ENCODE data around the gene CFLAR.

CFLAR gene

GRCh38 chr2:201156640-201157039 is 40.7 kb downstream of the CFLAR start:
- no peaks in the 10 kb centered on the region for H3K79me2 ChIP-seq (ENCODE audit: insufficient read depth, low read length)
- no peaks in the 10 kb centered on the region for H3F3A ChIP-seq (ENCODE audit: insufficient read depth)
- no peak overlapping the region for H3K27ac ChIP-seq (ENCODE audit: low read depth, low read length)
- no peaks in the 10 kb centered on the region for H3K9me2 ChIP-seq (replicated peaks; ENCODE audit: insufficient read depth, low read length)
- H3K4me3 ChIP-seq (ENCODE audit: insufficient read depth, low read length, poor library complexity, severe bottlenecking), result no peak overlapping the region
- no peak for TF ChIP-seq CTCF (IDR thresholded peaks at IDR 0.05; ENCODE audit: insufficient read depth, low read length, poor library complexity, severe bottlenecking)
- TF ChIP-seq EZH2phosphoT487 (conservative IDR thresholded peaks at IDR 0.05; ENCODE audit: low read length), result no peak
- H4K20me1 ChIP-seq (ENCODE audit: low read depth, low read length), result no peaks in the 10 kb centered on the region
- no peaks in the 10 kb centered on the region for H3K9me3 ChIP-seq (ENCODE audit: insufficient read depth, low read length)
- H3K4me2 ChIP-seq (ENCODE audit: low read depth, low read length, poor library complexity, severe bottlenecking), result no peak overlapping the region
- no peaks in the 10 kb centered on the region for H3K27me3 ChIP-seq (ENCODE audit: low read length)
- H3K9ac ChIP-seq (ENCODE audit: low read length), result no peak overlapping the region
- no peak overlapping the region for H2AFZ ChIP-seq (ENCODE audit: low read depth, low read length, severe bottlenecking)
- H3K36me3 ChIP-seq (ENCODE audit: low read length), result no peaks in the 10 kb centered on the region

DNA sequence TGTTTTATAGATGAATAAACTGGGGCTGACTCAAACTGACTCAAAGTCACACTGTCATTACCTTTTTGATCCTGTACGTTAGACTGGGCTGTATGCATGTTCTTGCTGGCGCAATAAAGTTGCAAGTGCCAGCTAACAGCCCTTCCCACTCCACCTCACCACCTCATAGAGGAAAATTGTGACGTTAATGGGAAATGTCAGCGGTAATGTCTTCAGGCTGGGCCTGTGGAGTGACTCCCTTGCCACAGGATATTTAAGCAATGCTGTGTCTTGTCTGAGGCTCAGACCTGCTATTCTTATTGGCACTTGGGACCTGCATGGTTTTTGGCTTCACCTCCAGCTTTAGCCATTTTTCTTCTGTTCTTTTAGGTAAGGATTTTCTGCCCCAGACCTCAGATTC is 41.7 kb downstream of the CFLAR start:
- H3K4me2 ChIP-seq (ENCODE audit: low read depth, low read length, poor library complexity, severe bottlenecking), result no peak overlapping the region

DNA sequence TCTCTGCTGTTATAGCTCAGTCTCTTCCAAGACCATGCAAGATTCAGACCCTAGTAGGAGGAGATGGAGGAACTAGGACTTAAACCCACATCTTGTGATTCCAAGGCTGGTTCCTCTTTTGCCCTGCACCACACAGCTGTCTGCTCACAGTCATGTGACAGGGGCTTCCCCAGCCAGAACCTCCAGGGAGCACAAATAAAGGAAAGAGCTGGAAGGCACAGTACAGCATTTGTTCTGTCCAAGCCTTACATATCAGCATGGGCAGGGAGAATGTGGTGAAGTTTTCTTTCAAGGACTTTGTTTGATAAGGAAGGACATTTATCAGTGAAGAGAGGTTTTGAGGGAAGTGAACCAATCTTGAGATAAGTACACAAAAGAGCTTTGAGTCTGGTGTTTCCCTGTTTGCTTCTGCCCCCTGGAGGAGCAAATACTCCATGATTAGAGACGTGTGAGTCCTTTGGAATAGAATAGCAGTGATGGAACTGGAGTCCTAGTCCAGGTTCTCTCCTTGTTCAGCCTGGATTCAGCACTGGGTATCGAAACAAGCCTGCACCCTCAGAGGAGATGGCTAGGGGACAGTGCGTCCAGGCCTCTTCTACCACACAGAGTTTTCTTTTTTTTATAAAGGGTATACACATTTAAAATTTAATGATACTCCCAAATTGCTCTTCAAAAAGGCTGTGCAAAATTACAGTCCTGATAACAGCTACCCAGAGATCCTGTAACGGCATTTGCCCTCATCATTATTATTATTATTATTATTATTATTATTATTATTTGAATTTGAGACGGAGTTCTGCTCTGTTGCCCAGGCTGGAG is 42.4 kb downstream of the CFLAR start:
- H3K79me2 ChIP-seq (ENCODE audit: insufficient read depth, low read length), result no peaks in the 10 kb centered on the region
- H3K9me3 ChIP-seq (ENCODE audit: insufficient read depth, low read length), result no peaks in the 10 kb centered on the region
- no peaks in the 10 kb centered on the region for H4K20me1 ChIP-seq (ENCODE audit: low read depth, low read length)
- H3K4me2 ChIP-seq (ENCODE audit: low read depth, low read length, poor library complexity, severe bottlenecking), result peak overlapping the region; percentile 21
- no peaks in the 10 kb centered on the region for H3K27me3 ChIP-seq (ENCODE audit: low read length)
- no peak overlapping the region for H3K4me3 ChIP-seq (ENCODE audit: insufficient read depth, low read length, poor library complexity, severe bottlenecking)
- no peaks in the 10 kb centered on the region for H3F3A ChIP-seq (ENCODE audit: insufficient read depth)
- no peaks in the 10 kb centered on the region for H3K9me2 ChIP-seq (replicated peaks; ENCODE audit: insufficient read depth, low read length)
- TF ChIP-seq CTCF (IDR thresholded peaks at IDR 0.05; ENCODE audit: insufficient read depth, low read length, poor library complexity, severe bottlenecking) (peak; percentile 30), EZH2phosphoT487 (conservative IDR thresholded peaks at IDR 0.05; ENCODE audit: low read length) (no peak)
- H3K9ac ChIP-seq (ENCODE audit: low read length), result no peak overlapping the region
- no peak overlapping the region for H3K27ac ChIP-seq (ENCODE audit: low read depth, low read length)
- peak overlapping the region; percentile 71 for H2AFZ ChIP-seq (ENCODE audit: low read depth, low read length, severe bottlenecking)
- no peaks in the 10 kb centered on the region for H3K36me3 ChIP-seq (ENCODE audit: low read length)

More for the DNA sequence above, 41.7 kb downstream of the CFLAR start:
- Histone ChIP-seq H3K27me3 (ENCODE audit: low read length) (no peaks in the 10 kb centered on the region), H3K27ac (ENCODE audit: low read depth, low read length) (no peak overlapping the region), H3F3A (ENCODE audit: insufficient read depth) (no peaks in the 10 kb centered on the region), H3K9me2 (replicated peaks; ENCODE audit: insufficient read depth, low read length) (no peaks in the 10 kb centered on the region), H3K79me2 (ENCODE audit: insufficient read depth, low read length) (no peaks in the 10 kb centered on the region), H4K20me1 (ENCODE audit: low read depth, low read length) (no peaks in the 10 kb centered on the region), H3K36me3 (ENCODE audit: low read length) (no peaks in the 10 kb centered on the region), H3K4me3 (ENCODE audit: insufficient read depth, low read length, poor library complexity, severe bottlenecking) (no peak overlapping the region), H3K9ac (ENCODE audit: low read length) (no peak overlapping the region), H2AFZ (ENCODE audit: low read depth, low read length, severe bottlenecking) (peak overlapping the region; percentile 71), H3K9me3 (ENCODE audit: insufficient read depth, low read length) (no peaks in the 10 kb centered on the region)
- TF ChIP-seq CTCF (IDR thresholded peaks at IDR 0.05; ENCODE audit: insufficient read depth, low read length, poor library complexity, severe bottlenecking), result no peak
- TF ChIP-seq EZH2phosphoT487 (conservative IDR thresholded peaks at IDR 0.05; ENCODE audit: low read length), result no peak
